A673 (cell line): ENCODE data around the gene SLC35E2B. TPM values are rescaled to one million over a fixed set of nuclear protein-coding genes. Genes with fewer than 3 reads are reported as not detected.

Experiments used
- BruUV-seq: library from RNA; stranded (reverse); fragments of 400-500 nt; replicated peaks from 2 replicates; lab custom pipeline; 2021; lab: Mats Ljungman, UMichigan
- CTCF ChIA-PET: fragments of 300-600 bp; sonication (Branson Sonifier 250); formaldehyde crosslinking; loops from one replicate; lab custom pipeline; 2022; ENCODE audit warnings: antibody characterized with exemption; lab: Charles Lee
- POLR2A ChIA-PET: fragments of 300-600 bp; sonication (Branson Sonifier 250); formaldehyde crosslinking; loops from one replicate; lab custom pipeline; 2022; ENCODE audit warnings: antibody characterized with exemption; ENCODE audit not compliant: low non-redundant PET; lab: Charles Lee
- DNase-seq: peaks from one replicate; pipeline ENCODE4 v3.0.0-alpha.2; 2015; ENCODE audit warnings: low spot score
- H3K27ac ChIP-seq: fragments of 200-600 bp; sonication (generic); 2 replicates; pipeline ENCODE4 v1.5.1; 2016; ENCODE audit warnings: mixed run types, low read depth, mild to moderate bottlenecking, mixed read lengths, antibody characterized with exemption, low read length; ENCODE audit not compliant: poor library complexity, severe bottlenecking
- H3K27me3 ChIP-seq: fragments of 200-600 bp; sonication (generic); replicated peaks from 2 replicates; pipeline ENCODE4 v1.6.1; 2017; ENCODE audit warnings: mixed run types, low read depth, mild to moderate bottlenecking, mixed read lengths, antibody characterized with exemption, low read length; ENCODE audit not compliant: insufficient read depth, poor library complexity
- H3K36me3 ChIP-seq: fragments of 200-600 bp; sonication (generic); 2 replicates; pipeline ENCODE4 v1.6.1; 2016; ENCODE audit warnings: mixed run types, mild to moderate bottlenecking, mixed read lengths, antibody characterized with exemption, low read length; ENCODE audit not compliant: insufficient read depth, poor library complexity, severe bottlenecking
- H3K4me1 ChIP-seq: fragments of 200-600 bp; sonication (generic); 2 replicates; pipeline ENCODE4 v1.6.1; 2017; ENCODE audit warnings: mixed run types, mild to moderate bottlenecking, mixed read lengths, antibody characterized with exemption, low read length; ENCODE audit not compliant: insufficient read depth, poor library complexity, severe bottlenecking
- H3K4me3 ChIP-seq: fragments of 200-600 bp; sonication (generic); 2 replicates; pipeline ENCODE4 v1.5.1; 2016; ENCODE audit warnings: low read depth, mixed run types, mild to moderate bottlenecking, mixed read lengths, low read length; ENCODE audit not compliant: poor library complexity, severe bottlenecking
- H3K9me3 ChIP-seq: fragments of 200-600 bp; sonication (generic); 2 replicates; pipeline ENCODE4 v1.6.1; 2016; ENCODE audit warnings: mixed run types, low read depth, mild to moderate bottlenecking, mixed read lengths, antibody characterized with exemption, low read length; ENCODE audit not compliant: poor library complexity, severe bottlenecking
- CTCF ChIP-seq: fragments of 300-800, 200-600 bp; sonication (generic); conservative IDR thresholded peaks from 2 replicates; pipeline ENCODE4 v1.5.1; 2017; ENCODE audit warnings: low read depth, mild to moderate bottlenecking, antibody characterized with exemption, low read length, moderate library complexity, mixed read lengths
- EZH2 ChIP-seq: fragments of 200-600 bp; sonication (generic); IDR thresholded peaks from 2 replicates; pipeline ENCODE4 v1.6.1; 2017; ENCODE audit warnings: borderline replicate concordance, low read depth, mild to moderate bottlenecking, mixed read lengths, antibody characterized with exemption, low read length; ENCODE audit not compliant: poor library complexity, severe bottlenecking
- intact Hi-C: fragments of 100-400 bp; cut with micrococcal nuclease; formaldehyde crosslinking; loops from one replicate; pipeline ENCODE4 v1.10.0; 2022; ENCODE audit not compliant: unreplicated experiment
- total RNA-seq: library from RNA; stranded (reverse); gene quantifications from 2 replicates; pipeline ENCODE4 v1.2.3, GENCODE V29; 2021

The SLC35E2B gene
- total RNA-seq, 1 experiment from 2014 or later, result 56.3 TPM

DNA sequence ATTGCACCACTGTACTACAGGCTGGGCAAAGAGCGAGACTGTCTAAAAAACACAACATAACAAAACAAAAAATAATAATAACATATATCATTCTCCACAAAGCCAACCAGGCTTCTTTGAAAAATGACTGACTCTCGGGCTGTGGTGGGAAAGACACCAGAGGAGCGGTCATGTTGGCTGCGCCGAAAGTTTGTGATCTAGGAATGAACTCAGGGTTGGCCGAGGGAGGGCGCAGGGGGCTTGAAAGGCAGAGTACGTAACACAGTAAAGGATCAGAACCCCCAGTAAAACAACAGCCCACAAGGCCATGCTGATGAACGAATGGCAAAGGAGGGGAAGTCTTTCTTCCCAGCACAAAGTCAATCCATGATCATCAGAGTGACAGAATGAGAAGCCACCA is 4.7 kb downstream of the SLC35E2B start:
- no peak overlapping the region for H3K27ac ChIP-seq
- intact Hi-C loops, result no loop called here
- POLR2A ChIA-PET, result no interaction called here

DNA sequence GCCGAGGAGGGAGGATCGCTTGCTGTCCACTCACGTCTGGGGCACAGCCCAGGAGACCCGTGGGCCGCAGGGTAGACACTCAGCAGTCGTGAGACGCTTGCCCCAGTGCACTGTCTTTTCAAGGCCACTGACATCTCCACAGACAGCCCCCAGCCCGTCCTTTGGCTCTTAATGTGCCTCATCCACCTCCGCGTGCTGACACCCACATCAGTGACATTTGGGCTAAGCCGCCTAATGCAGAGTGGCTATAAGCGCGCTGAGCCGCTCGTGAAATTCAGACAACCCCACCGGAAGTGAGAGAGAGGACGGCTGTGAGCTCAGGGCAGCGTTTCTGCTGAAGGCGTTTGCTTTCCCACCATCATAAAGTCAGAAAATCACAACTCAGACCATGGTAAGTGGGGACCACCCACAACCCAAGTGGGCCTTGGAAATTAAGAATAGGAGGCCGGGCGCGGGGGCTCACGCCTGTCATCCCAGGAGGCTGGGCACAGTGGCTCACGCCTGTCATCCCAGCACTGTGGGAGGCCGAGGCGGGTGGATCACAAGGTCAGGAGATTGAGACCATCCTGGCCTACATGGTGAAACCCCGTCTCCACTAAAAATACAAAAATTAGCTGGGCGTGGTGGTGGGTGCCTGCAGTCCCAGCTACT is 8.4 kb downstream of the SLC35E2B start:
- CTCF ChIA-PET, result no interaction called here
- H3K9me3 ChIP-seq, result no peaks in the 10 kb centered on the region
- POLR2A ChIA-PET, result no interaction called here
- H3K4me1 ChIP-seq, result no peaks in the 10 kb centered on the region
- DNase-seq, result no peak
- BruUV-seq, result no TSS peak
- H3K4me3 ChIP-seq, result no peak overlapping the region
- H3K36me3 ChIP-seq, result peaks cover 3% of the 10 kb centered on the region
- TF ChIP-seq EZH2, result no peak
- no peak for TF ChIP-seq CTCF
- no peaks in the 10 kb centered on the region for H3K27me3 ChIP-seq
- intact Hi-C loops, result no loop called here
- no peak overlapping the region for H3K27ac ChIP-seq

More for the DNA sequence above, 4.7 kb downstream of the SLC35E2B start:
- H3K36me3 ChIP-seq, result peaks cover 3% of the 10 kb centered on the region
- no peak overlapping the region for H3K4me3 ChIP-seq
- H3K4me1 ChIP-seq, result no peaks in the 10 kb centered on the region
- no peaks in the 10 kb centered on the region for H3K9me3 ChIP-seq
- CTCF ChIA-PET, result no interaction called here
- no TSS peak for BruUV-seq
- H3K27me3 ChIP-seq, result no peaks in the 10 kb centered on the region
- no peak for DNase-seq
- TF ChIP-seq CTCF, result no peak
- no peak for TF ChIP-seq EZH2

GRCh38 chr1:1683104-1683905 is 9.3 kb downstream of the SLC35E2B start:
- CTCF ChIA-PET, result no interaction called here
- Histone ChIP-seq H3K36me3 (peaks cover 3% of the 10 kb centered on the region), H3K9me3 (no peaks in the 10 kb centered on the region), H3K4me3 (no peak overlapping the region), H3K4me1 (peaks cover 4% of the 10 kb centered on the region), H3K27ac (no peak overlapping the region), H3K27me3 (no peaks in the 10 kb centered on the region)
- BruUV-seq, result no TSS peak
- TF ChIP-seq EZH2, result no peak
- TF ChIP-seq CTCF, result no peak
- POLR2A ChIA-PET, result no interaction called here
- DNase-seq, result no peak
- intact Hi-C loops, result no loop called here
